Kidney epithelial cell (primary cell): ENCODE results near the gene CASKIN1. TPM values are rescaled to one million over a fixed set of nuclear protein-coding genes. Genes with fewer than 3 reads are reported as not detected.

Experiments used
- DNase-seq: peaks from one replicate; pipeline ENCODE4 v3.0.0-alpha.2; 2010; ENCODE audit warnings: low read depth
- H3K27me3 ChIP-seq: 2 replicates; pipeline ENCODE4 v1.6.0; 2011; ENCODE audit warnings: low read length; ENCODE audit not compliant: control insufficient read depth, insufficient read depth
- H3K36me3 ChIP-seq: 2 replicates; pipeline ENCODE4 v1.5.1; 2011; ENCODE audit warnings: low read length; ENCODE audit not compliant: control insufficient read depth, insufficient read depth
- H3K4me3 ChIP-seq: 2 replicates; pipeline ENCODE4 v1.5.1; 2011; ENCODE audit warnings: low read depth, mild to moderate bottlenecking, control low read depth, low read length
- CTCF ChIP-seq: IDR thresholded peaks from 2 replicates; pipeline ENCODE4 v1.5.1; 2011; ENCODE audit warnings: mild to moderate bottlenecking, moderate library complexity, low read length, control low read depth, inconsistent platforms; ENCODE audit not compliant: insufficient read depth, poor library complexity, severe bottlenecking
- total RNA-seq: library from RNA; depleted of rRNA; stranded (reverse); fragments of >200 nt; gene quantifications from 2 replicates; pipeline ENCODE4 v1.2.3, GENCODE V29; 2015

The CASKIN1 gene
- total RNA-seq, 1 donor from 2014 or later = 0.08 TPM

- Histone ChIP-seq H3K4me3 (no peak overlapping the region), H3K36me3 (no peaks in the 10 kb centered on the region), H3K27me3 (peaks cover 50% of the 10 kb centered on the region)
- no peak for DNase-seq
- no peak for TF ChIP-seq CTCF
Measured at GRCh38 chr16:2198283-2198682, 1.9 kb upstream of the CASKIN1 start.

DNA sequence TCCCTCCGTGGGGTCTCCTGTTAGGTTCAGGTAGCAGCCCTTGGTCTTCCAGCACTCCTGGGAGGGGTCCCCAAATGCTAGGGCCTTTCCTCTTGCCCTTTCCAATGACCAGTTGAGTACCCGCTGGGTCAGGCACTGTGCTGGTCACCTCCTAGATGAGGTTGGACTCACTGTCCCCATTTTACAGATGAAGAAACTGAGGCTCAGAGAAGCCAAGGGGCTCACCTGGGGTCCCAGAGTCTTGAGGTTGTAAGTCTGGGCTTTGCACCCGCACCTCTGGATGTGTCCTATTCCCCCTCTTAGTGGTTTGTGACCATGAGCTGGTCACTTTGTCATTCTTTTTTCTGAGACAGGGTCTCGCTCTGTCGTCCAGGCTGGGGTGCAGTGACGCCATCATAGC lies 1.4 kb upstream of the CASKIN1 start:
- DNase-seq = no peak
- Histone ChIP-seq H3K27me3 (peaks cover 50% of the 10 kb centered on the region), H3K4me3 (no peak overlapping the region), H3K36me3 (no peaks in the 10 kb centered on the region)
- no peak for TF ChIP-seq CTCF

DNA sequence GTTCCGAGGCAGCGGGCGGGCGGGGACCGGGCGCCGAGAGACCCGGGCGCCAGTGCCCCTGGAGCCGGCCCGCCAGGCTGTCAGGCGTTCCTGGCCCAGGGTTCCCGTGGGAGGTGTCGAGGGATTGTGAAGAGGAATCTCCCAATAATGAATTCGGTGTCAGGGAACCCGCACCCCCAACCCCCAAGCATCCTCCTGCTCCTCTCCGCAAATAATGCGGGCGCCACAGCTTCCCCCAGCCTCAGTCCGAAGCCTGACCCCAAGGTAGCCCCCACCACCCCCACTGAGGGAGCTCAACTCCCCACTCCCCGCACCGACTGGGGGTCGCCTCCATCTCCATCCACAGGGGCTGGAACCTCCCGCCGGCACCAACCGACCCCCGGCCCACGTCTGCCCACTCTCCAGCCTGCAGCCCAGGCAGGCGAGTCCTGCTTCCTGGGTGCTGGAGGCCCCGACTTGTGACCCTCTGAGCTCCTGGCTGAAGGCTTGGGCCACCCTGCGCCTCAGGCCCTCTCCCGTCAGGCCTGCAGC lies 641 bp upstream of the CASKIN1 start:
- H3K36me3 ChIP-seq = no peaks in the 10 kb centered on the region
- no peak for TF ChIP-seq CTCF
- DNase-seq = no peak
- peaks cover 50% of the 10 kb centered on the region for H3K27me3 ChIP-seq
- no peak overlapping the region for H3K4me3 ChIP-seq

DNA sequence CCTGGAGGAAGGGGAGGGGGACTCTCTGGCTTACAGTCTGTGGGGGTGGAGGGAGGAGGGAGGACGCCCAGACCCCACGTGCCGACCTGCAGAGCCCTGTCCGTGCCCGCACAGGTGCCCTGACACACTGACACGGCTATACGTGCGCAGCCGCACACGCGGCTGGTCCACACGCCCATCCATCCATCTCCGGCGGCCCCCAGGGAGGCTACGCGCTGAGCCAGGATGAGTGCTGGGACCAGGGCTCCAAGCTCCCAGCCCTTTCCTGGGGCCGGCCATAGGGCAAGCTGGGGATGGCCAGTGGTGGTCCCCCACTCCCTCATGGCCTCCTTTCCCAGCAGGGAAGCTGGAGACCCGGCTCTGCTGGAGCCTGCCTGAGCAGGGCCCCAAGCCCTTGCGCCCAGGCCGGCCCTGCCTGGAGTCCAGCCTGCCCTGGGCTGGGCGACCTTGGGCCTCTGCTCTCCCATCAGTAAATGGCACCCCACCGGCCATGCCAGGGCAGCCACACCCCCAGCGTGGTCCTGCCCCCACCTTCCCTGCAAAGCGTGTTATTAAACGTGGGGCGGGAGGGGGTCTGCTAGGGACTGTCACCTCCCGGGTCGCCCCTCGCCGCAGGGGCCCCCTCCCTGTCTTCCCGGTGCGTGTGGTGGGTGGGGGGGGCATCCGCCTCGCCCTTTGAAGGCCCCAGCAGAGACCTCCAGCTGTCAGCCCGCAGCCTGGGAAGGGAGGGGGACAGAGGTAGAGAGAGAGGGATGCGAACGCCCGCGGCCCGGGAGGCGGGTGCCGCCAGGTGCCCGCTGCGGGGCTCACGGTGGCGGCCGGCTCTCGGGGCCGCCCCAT lies 863 bp downstream of the CASKIN1 start:
- H3K4me3 ChIP-seq = peak overlapping the region; percentile 3
- H3K36me3 ChIP-seq = no peaks in the 10 kb centered on the region
- TF ChIP-seq CTCF = no peak
- no peak for DNase-seq
- H3K27me3 ChIP-seq = peaks cover 50% of the 10 kb centered on the region

- Histone ChIP-seq H3K27me3 (peaks cover 47% of the 10 kb centered on the region), H3K4me3 (no peak overlapping the region), H3K36me3 (no peaks in the 10 kb centered on the region)
- DNase-seq = no peak
- TF ChIP-seq CTCF = peak; percentile 60
Measured at GRCh38 chr16:2194852-2195321, 1.5 kb downstream of the CASKIN1 start.
